Gastrocnemius medialis (tissue), 4 donors: ENCODE measurements around the gene VTI1A.

Experiments used
- CTCF ChIP-seq, 5 experiments: fragments of 450-650 bp in 3 of 5; fragments of 200-600 bp in 2 of 5; sonication (generic) in 2 of 5; IDR thresholded peaks in 4 of 5; conservative IDR thresholded peaks in 1 of 5; 1 replicate in 4 of 5; 2 replicates in 1 of 5; pipeline ENCODE4 v1.5.1; 2016 to 2019; ENCODE audit warnings: antibody characterized with exemption in 5 of 5, mild to moderate bottlenecking in 3 of 5, moderate library complexity in 3 of 5
- POLR2A ChIP-seq, 2 donors: fragments of 450-650 bp; IDR thresholded peaks; one replicate each; pipeline ENCODE4 v1.6.1; 2017; ENCODE audit warnings: antibody characterized with exemption in 2 of 2, mild to moderate bottlenecking in 2 of 2, moderate library complexity in 2 of 2

GRCh38 chr10:112460366-112460765 lies 13.4 kb downstream of the VTI1A start:
- TF ChIP-seq POLR2A (IDR thresholded peaks at IDR 0.05) (no peak), CTCF (IDR thresholded peaks at IDR 0.05 in 4 of 5, conservative IDR thresholded peaks at IDR 0.05 in 1 of 5) (no peak)
